MM.1S (cell line): Measurements from ENCODE around the gene FAM53A.

Experiments used
- DNase-seq: peaks from one replicate; pipeline ENCODE4 v3.0.0-alpha.2; 2015
- H2AFZ ChIP-seq: fragments of 300-600 bp; sonication (generic); 2 replicates; pipeline ENCODE4 v1.6.0; 2016; ENCODE audit warnings: antibody characterized with exemption, low read length
- H3F3A ChIP-seq: fragments of 300-600 bp; sonication (generic); 2 replicates; pipeline ENCODE4 v1.6.1; 2016; ENCODE audit warnings: mild to moderate bottlenecking, antibody characterized with exemption, low read length, moderate library complexity, mixed read lengths; ENCODE audit not compliant: insufficient read depth
- H3K27ac ChIP-seq: fragments of 300-600 bp; sonication (generic); 2 replicates; pipeline ENCODE4 v1.5.1; 2016; ENCODE audit warnings: mild to moderate bottlenecking, low read length
- H3K27me3 ChIP-seq: fragments of 300-600 bp; sonication (generic); replicated peaks from 2 replicates; pipeline ENCODE4 v1.6.0; 2016; ENCODE audit warnings: low read length; ENCODE audit not compliant: insufficient read depth
- H3K36me3 ChIP-seq: fragments of 300-600 bp; sonication (generic); replicated peaks from 2 replicates; pipeline ENCODE4 v1.6.1; 2016; ENCODE audit warnings: mild to moderate bottlenecking, low read length, mixed read lengths; ENCODE audit not compliant: insufficient read depth
- H3K4me1 ChIP-seq: fragments of 300-600 bp; sonication (generic); 2 replicates; pipeline ENCODE4 v1.6.1; 2016; ENCODE audit warnings: low read length, mixed read lengths
- H3K4me2 ChIP-seq: fragments of 300-600 bp; sonication (generic); 2 replicates; pipeline ENCODE4 v1.6.0; 2016; ENCODE audit warnings: low read depth, low read length
- H3K4me3 ChIP-seq: fragments of 300-600 bp; sonication (generic); 2 replicates; pipeline ENCODE4 v1.5.1; 2016; ENCODE audit warnings: low read length, mixed read lengths
- H3K79me2 ChIP-seq: fragments of 300-600 bp; sonication (generic); 2 replicates; pipeline ENCODE4 v1.6.1; 2016; ENCODE audit warnings: mixed run types, low read length, mixed read lengths
- H3K9ac ChIP-seq: fragments of 300-600 bp; sonication (generic); 2 replicates; pipeline ENCODE4 v1.6.1; 2016; ENCODE audit warnings: low read length, mixed read lengths
- H3K9me2 ChIP-seq: fragments of 300-600 bp; sonication (generic); replicated peaks from 2 replicates; pipeline ENCODE4 v1.6.1; 2016; ENCODE audit warnings: mild to moderate bottlenecking, low read length, mixed read lengths; ENCODE audit not compliant: insufficient read depth
- H3K9me3 ChIP-seq: fragments of 300-600 bp; sonication (generic); replicated peaks from 2 replicates; pipeline ENCODE4 v1.6.1; 2016; ENCODE audit warnings: mild to moderate bottlenecking, low read length, mixed read lengths; ENCODE audit not compliant: insufficient read depth
- H4K20me1 ChIP-seq: fragments of 300-600 bp; sonication (generic); 2 replicates; pipeline ENCODE4 v1.6.1; 2016; ENCODE audit warnings: mild to moderate bottlenecking, low read length, moderate library complexity, mixed read lengths; ENCODE audit not compliant: insufficient read depth
- CTCF ChIP-seq: fragments of 300-600 bp; sonication (generic); IDR thresholded peaks from 2 replicates; pipeline ENCODE4 v1.5.1; 2016; ENCODE audit warnings: antibody characterized with exemption, low read length, mixed read lengths
- EZH2 ChIP-seq: fragments of 300-600 bp; sonication (generic); optimal IDR thresholded peaks from 2 replicates; pipeline ENCODE3; 2017; ENCODE audit warnings: low read depth, mild to moderate bottlenecking, antibody characterized with exemption, low read length, mixed read lengths
- EZH2phosphoT487 ChIP-seq: fragments of 300-600 bp; sonication (generic); IDR thresholded peaks from 2 replicates; pipeline ENCODE4 v1.6.1; 2018; ENCODE audit warnings: antibody characterized with exemption, low read length

The FAM53A gene

GRCh38 chr4:1615786-1616556, 68.1 kb downstream of the FAM53A start:
- Histone ChIP-seq H3K4me1 (no peaks in the 10 kb centered on the region), H3K4me3 (no peak overlapping the region), H3K27me3 (peaks cover 12% of the 10 kb centered on the region), H3K36me3 (no peaks in the 10 kb centered on the region), H3K27ac (no peak overlapping the region), H3K79me2 (no peaks in the 10 kb centered on the region), H3K4me2 (no peak overlapping the region), H2AFZ (no peak overlapping the region), H3F3A (no peaks in the 10 kb centered on the region), H3K9me3 (no peaks in the 10 kb centered on the region), H3K9me2 (no peaks in the 10 kb centered on the region), H3K9ac (no peak overlapping the region), H4K20me1 (no peaks in the 10 kb centered on the region)
- no peak for TF ChIP-seq EZH2phosphoT487
- TF ChIP-seq EZH2 = no peak
- TF ChIP-seq CTCF = no peak
- DNase-seq = no peak

- no peaks in the 10 kb centered on the region for H3K9me3 ChIP-seq
- no peaks in the 10 kb centered on the region for H3K36me3 ChIP-seq
- H3K9me2 ChIP-seq = no peaks in the 10 kb centered on the region
- H3K27ac ChIP-seq = no peak overlapping the region
- no peaks in the 10 kb centered on the region for H3K79me2 ChIP-seq
- no peaks in the 10 kb centered on the region for H3F3A ChIP-seq
- H3K4me1 ChIP-seq = no peaks in the 10 kb centered on the region
- H2AFZ ChIP-seq = no peak overlapping the region
- DNase-seq = no peak
- H3K4me3 ChIP-seq = no peak overlapping the region
- H3K9ac ChIP-seq = no peak overlapping the region
- no peaks in the 10 kb centered on the region for H4K20me1 ChIP-seq
- no peak for TF ChIP-seq EZH2phosphoT487
- no peak for TF ChIP-seq EZH2
- TF ChIP-seq CTCF = no peak
- H3K27me3 ChIP-seq = peaks cover 12% of the 10 kb centered on the region
- H3K4me2 ChIP-seq = no peak overlapping the region
Measured at GRCh38 chr4:1614854-1615595, 69.1 kb downstream of the FAM53A start.

GRCh38 chr4:1614502-1614853, 69.6 kb downstream of the FAM53A start:
- Histone ChIP-seq H3K27me3 (peaks cover 12% of the 10 kb centered on the region), H3F3A (no peaks in the 10 kb centered on the region), H3K79me2 (no peaks in the 10 kb centered on the region), H3K36me3 (no peaks in the 10 kb centered on the region), H3K9me2 (no peaks in the 10 kb centered on the region), H3K27ac (no peak overlapping the region), H3K9ac (no peak overlapping the region), H3K4me1 (no peaks in the 10 kb centered on the region), H3K4me3 (no peak overlapping the region), H3K9me3 (no peaks in the 10 kb centered on the region), H3K4me2 (no peak overlapping the region), H2AFZ (no peak overlapping the region), H4K20me1 (no peaks in the 10 kb centered on the region)
- TF ChIP-seq EZH2 (no peak), EZH2phosphoT487 (no peak)
- DNase-seq = no peak
